HepG2 (cell line): Measurements from ENCODE around the gene CD6. TPM values are rescaled to one million over a fixed set of nuclear protein-coding genes. Genes with fewer than 3 reads are reported as not detected.

Experiments used
- ATAC-seq: fragments of 200-7000 bp; cut with Tn5 transposase; 3 replicates; pipeline ENCODE4 v1.9.1; 2020; ENCODE audit warnings: mild to moderate bottlenecking, moderate library complexity
- BruUV-seq: library from RNA; stranded (reverse); fragments of 400-500 nt; replicated peaks from 2 replicates; lab custom pipeline; 2021; lab: Mats Ljungman, UMichigan
- CTCF ChIA-PET: fragments of 300-600 bp; formaldehyde crosslinking; extraction: SDS; loops from one replicate; lab custom pipeline; 2021; ENCODE audit warnings: low total read pairs, inconsistent platforms, low intra/inter-chr PET ratio; lab: Yijun Ruan, JAX
- POLR2A ChIA-PET: fragments of 350-600 bp; sonication (Branson Sonifier 250); formaldehyde crosslinking; loops from one replicate; lab custom pipeline; 2020; ENCODE audit warnings: antibody characterized with exemption, inconsistent platforms; lab: Yijun Ruan, JAX
- DNase-seq: peaks from one replicate; pipeline ENCODE4 v3.0.0-alpha.2; 2015; ENCODE audit warnings: low spot score
- FAIRE-seq: peaks from 3 replicates; lab custom pipeline; 2011; peaks lifted over from hg19 to GRCh38; lab: Jason Lieb, UNC
- H2AFZ ChIP-seq: one replicate; pipeline ENCODE4 v1.6.1; 2011; ENCODE audit warnings: low read length, inconsistent platforms
- H3K27ac ChIP-seq: fragments of 300-600 bp; 3 replicates; pipeline ENCODE4 v1.8.0; 2011; ENCODE audit warnings: mixed run types, mild to moderate bottlenecking, mixed read lengths, low read length, inconsistent platforms; ENCODE audit not compliant: insufficient read depth; ENCODE audit errors: extremely low read length
- H3K27me3 ChIP-seq, 2 experiments: fragments of 200-600 bp in 1 of 2; 2 replicates in 1 of 2; 3 replicates in 1 of 2; pipeline versions ENCODE4 v1.6.0 to v1.8.0; 2011; ENCODE audit warnings: low read length in 2 of 2, mild to moderate bottlenecking in 2 of 2, moderate library complexity in 2 of 2, inconsistent platforms in 1 of 2; ENCODE audit not compliant: insufficient read depth in 2 of 2, control insufficient read depth in 1 of 2
- H3K36me3 ChIP-seq, 2 experiments: fragments of 200-600 bp in 1 of 2; replicated peaks in 1 of 2; 2 replicates in 1 of 2; 3 replicates in 1 of 2; pipeline versions ENCODE4 v1.5.1 to v1.8.0; 2011; ENCODE audit warnings: low read length in 2 of 2, inconsistent platforms in 1 of 2; ENCODE audit not compliant: insufficient read depth in 2 of 2, control insufficient read depth in 1 of 2
- H3K4me1 ChIP-seq: 2 replicates; pipeline ENCODE4 v1.5.1; 2012; ENCODE audit warnings: low read length, inconsistent platforms; ENCODE audit not compliant: insufficient read depth
- H3K4me2 ChIP-seq: 2 replicates; pipeline ENCODE4 v1.6.0; 2011; ENCODE audit warnings: low read depth, low read length, inconsistent platforms
- H3K4me3 ChIP-seq, 3 experiments: fragments of 200-600 bp in 1 of 3; sonication (generic), shearing (Covaris generic) in 1 of 3; replicated peaks in 1 of 3; 2 replicates each; pipeline ENCODE4 v1.5.1; 2011 to 2016; ENCODE audit warnings: low read length in 3 of 3, inconsistent platforms in 2 of 3, low read depth in 2 of 3, mild to moderate bottlenecking in 2 of 3, control low read depth in 1 of 3, mixed read lengths in 1 of 3; ENCODE audit not compliant: insufficient read depth in 1 of 3
- H3K79me2 ChIP-seq: one replicate; pipeline ENCODE4 v1.6.1; 2011; ENCODE audit warnings: low read length, inconsistent platforms; ENCODE audit not compliant: insufficient read depth
- H3K9ac ChIP-seq: 2 replicates; pipeline ENCODE4 v1.6.0; 2011; ENCODE audit warnings: mild to moderate bottlenecking, low read depth, low read length, inconsistent platforms; ENCODE audit not compliant: insufficient read depth
- H3K9me3 ChIP-seq: 2 replicates; pipeline ENCODE4 v1.5.1; 2012; ENCODE audit warnings: mild to moderate bottlenecking, low read length
- H4K20me1 ChIP-seq: 2 replicates; pipeline ENCODE4 v1.6.0; 2011; ENCODE audit warnings: inconsistent platforms, mild to moderate bottlenecking, low read length, moderate library complexity; ENCODE audit not compliant: insufficient read depth
- CCDC6 ChIP-seq: sonication (generic); formaldehyde crosslinking; IDR thresholded peaks from 2 replicates; pipeline ENCODE4 v1.8.1; 2022; ENCODE audit warnings: mild to moderate bottlenecking, missing genetic modification reagents, moderate library complexity
- CEBPB ChIP-seq: IDR thresholded peaks from 2 replicates; pipeline ENCODE4 v1.6.1; 2011; ENCODE audit warnings: low read depth, low read length, improper control_type of control experiment, borderline replicate concordance
- DNMT1 ChIP-seq: sonication (generic); formaldehyde crosslinking; IDR thresholded peaks from 2 replicates; pipeline ENCODE4 v1.5.1; 2020; ENCODE audit warnings: mild to moderate bottlenecking, missing genetic modification reagents
- KLF9 ChIP-seq: IDR thresholded peaks from 2 replicates; pipeline ENCODE4 v1.6.1; 2016; ENCODE audit warnings: low read depth
- PAF1 ChIP-seq: IDR thresholded peaks from 2 replicates; pipeline ENCODE4 v1.6.1; 2016; ENCODE audit warnings: missing genetic modification reagents, missing compliant biosample characterization
- PRMT3 ChIP-seq: sonication (generic); formaldehyde crosslinking; IDR thresholded peaks from 2 replicates; pipeline ENCODE4 v1.8.1; 2022; ENCODE audit warnings: low read depth, mild to moderate bottlenecking, moderate library complexity, missing genetic modification reagents, borderline replicate concordance
- RARG ChIP-seq: sonication (generic); formaldehyde crosslinking; IDR thresholded peaks from 2 replicates; pipeline ENCODE4 v1.4.0; 2020; ENCODE audit warnings: low read depth, mild to moderate bottlenecking, missing genetic modification reagents
- ZBTB2 ChIP-seq: sonication (generic); formaldehyde crosslinking; IDR thresholded peaks from 2 replicates; pipeline ENCODE4 v1.8.0; 2022; ENCODE audit warnings: low read depth, missing genetic modification reagents
- ZNF747 ChIP-seq: sonication (generic); formaldehyde crosslinking; IDR thresholded peaks from 2 replicates; pipeline ENCODE4 v1.8.1; 2023; ENCODE audit warnings: missing genetic modification reagents, mild to moderate bottlenecking, borderline replicate concordance
- ZNF772 ChIP-seq: sonication (generic); formaldehyde crosslinking; IDR thresholded peaks from 2 replicates; pipeline ENCODE4 v1.5.0; 2020; ENCODE audit warnings: mild to moderate bottlenecking, missing genetic modification reagents
- WGBS: methylation state at CpG from one replicate; pipeline ENCODE4 v1.1.6; 2017; ENCODE audit warnings: low lambda C conversion rate; 5-methylcytosine and 5-hydroxymethylcytosine counted together
- in situ Hi-C: cut with HindIII; loops from 2 replicates; pipeline ENCODE4 v1.10.0; 2017; ENCODE audit warnings: low pct_unique_long_range_greater_than_20kb; ENCODE audit not compliant: extremely low pct_ligation_motif_present
- intact Hi-C: fragments of 100-400 bp; cut with micrococcal nuclease; formaldehyde crosslinking; loops from one replicate; pipeline ENCODE4 v1.10.0; 2022; ENCODE audit not compliant: unreplicated experiment
- polyA plus RNA-seq, 8 experiments: library from polyadenylated mRNA; depleted of rRNA in 3 of 8; stranded (reverse) in 7 of 8; unstranded in 1 of 8; fragments of >200 nt; fragmentation: Illumina TruSeq in 4 of 8; extraction: Trizol in 4 of 8; gene quantifications; 2 replicates each; pipeline versions ENCODE4 v1.2.1 to v1.2.3, GENCODE V29; 2011 to 2016; ENCODE audit warnings: low read depth in 4 of 8, missing spikeins in 1 of 8, mixed read lengths in 1 of 8; ENCODE audit not compliant: insufficient read depth in 1 of 8
- total RNA-seq, 5 experiments: library from RNA; depleted of rRNA; stranded (reverse); fragments of >200 nt; fragmentation: Illumina TruSeq; extraction: Trizol; gene quantifications; 2 replicates each; pipeline ENCODE4 v1.2.3, GENCODE V29; 2016; ENCODE audit warnings: low read depth in 1 of 5

CD6 gene
- total and polyA plus RNA-seq, 2 of the 13 experiments (the other 11 are each of a cell fraction or from before 2014, with no cell fraction given) = not detected

GRCh38 chr11:61054513-61054912 lies 83.0 kb downstream of the CD6 start:
- in situ Hi-C loops (no loop called here), intact Hi-C loops (no loop called here)
- POLR2A ChIA-PET = no interaction called here
- CTCF ChIA-PET = no interaction called here
- TF ChIP-seq CCDC6 (CRISPR knock-in tag) (no peak), CEBPB (no peak), ZBTB2 (CRISPR knock-in tag) (no peak), PRMT3 (CRISPR knock-in tag) (no peak), ZNF772 (CRISPR knock-in tag) (no peak), DNMT1 (CRISPR knock-in tag) (no peak), KLF9 (CRISPR knock-in tag) (no peak), PAF1 (CRISPR knock-in tag) (no peak), ZNF747 (CRISPR knock-in tag) (no peak), RARG (no peak)
- TF ChIP-seq, all 625 proteins: peak for 0
- FAIRE-seq (no peak), ATAC-seq (no peak), DNase-seq (no peak)
- Histone ChIP-seq H2AFZ (no peak overlapping the region), H3K27ac (no peak overlapping the region), H3K9ac (no peak overlapping the region), H3K79me2 (no peaks in the 10 kb centered on the region), H4K20me1 (no peaks in the 10 kb centered on the region), H3K4me1 (no peaks in the 10 kb centered on the region), H3K36me3 (no peaks in the 10 kb centered on the region), H3K4me2 (no peak overlapping the region), H3K9me3 (no peaks in the 10 kb centered on the region), H3K4me3 (no peak overlapping the region), H3K27me3 (peaks cover 2 to 68% of the 10 kb centered on the region in 2 experiments)
- 0% methylated on average over 3 of the region's 3 CpGs for WGBS
- no TSS peak for BruUV-seq
